ENCODE results near the gene SERPINE3. TPM values are rescaled to one million over a fixed set of nuclear protein-coding genes. Genes with fewer than 3 reads are reported as not detected.
A peak's percentile ranks its signal among the peaks of the same experiment; 100 is the strongest.

The SERPINE3 gene
- not detected for polyA plus RNA-seq (2013, experiment 1 of 2; ENCODE audit: insufficient read length)
- polyA plus RNA-seq (2013, experiment 2 of 2; ENCODE audit: insufficient read length) = not detected

GRCh38 chr13:51339354-51339753, at the start of gene SERPINE3:
Gene SERPINE3 (plus strand): TSS chr13:51339691. CDS start chr13:51341092, 1,401 bp downstream.
- DNase-seq = no peak

DNA sequence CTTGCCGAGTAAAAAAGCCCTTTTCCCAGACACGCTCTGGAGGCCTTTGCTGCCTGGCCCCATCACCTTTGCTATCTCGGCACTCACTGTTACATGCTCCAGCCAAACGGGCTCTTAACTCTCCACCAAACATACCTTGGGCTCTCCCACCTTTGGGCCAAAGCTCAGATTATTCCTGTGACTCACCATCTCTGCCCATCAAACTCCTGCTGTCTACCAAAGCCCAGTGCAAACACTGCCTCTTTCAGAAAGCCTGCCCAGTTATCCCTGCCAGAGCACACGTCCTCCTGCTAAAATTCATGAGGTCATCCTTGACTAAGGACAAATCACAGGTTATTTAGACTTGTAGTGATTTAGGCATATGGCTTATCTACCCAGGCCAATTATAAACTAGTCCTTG, 48.1 kb upstream of the SERPINE3 start:
- no peak for DNase-seq

- peak; percentile 34 for DNase-seq
Measured at GRCh38 chr13:51292000-51292565, 47.4 kb upstream of the SERPINE3 start.

GRCh38 chr13:51297556-51297955, 41.9 kb upstream of the SERPINE3 start:
- DNase-seq = no peak

DNA sequence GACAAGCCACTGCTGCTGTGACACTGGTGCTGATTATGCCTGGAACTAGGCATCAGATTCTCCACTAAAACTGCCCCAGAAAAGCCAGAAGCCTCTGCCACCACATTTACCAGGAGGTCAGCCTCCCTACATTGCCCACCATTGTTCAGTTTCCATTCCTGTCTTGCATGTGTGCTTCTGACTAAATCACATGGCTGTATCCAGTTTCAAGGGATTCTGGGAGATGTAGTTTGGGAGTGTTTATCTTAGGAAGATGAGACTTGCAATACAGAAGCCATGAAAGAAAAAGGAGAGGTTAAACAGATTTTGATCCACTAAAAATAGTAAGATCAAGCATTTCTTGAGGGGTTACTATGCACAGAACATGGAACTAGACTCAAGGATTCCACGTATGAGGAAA, 40.7 kb upstream of the SERPINE3 start:
- DNase-seq = no peak

DNA sequence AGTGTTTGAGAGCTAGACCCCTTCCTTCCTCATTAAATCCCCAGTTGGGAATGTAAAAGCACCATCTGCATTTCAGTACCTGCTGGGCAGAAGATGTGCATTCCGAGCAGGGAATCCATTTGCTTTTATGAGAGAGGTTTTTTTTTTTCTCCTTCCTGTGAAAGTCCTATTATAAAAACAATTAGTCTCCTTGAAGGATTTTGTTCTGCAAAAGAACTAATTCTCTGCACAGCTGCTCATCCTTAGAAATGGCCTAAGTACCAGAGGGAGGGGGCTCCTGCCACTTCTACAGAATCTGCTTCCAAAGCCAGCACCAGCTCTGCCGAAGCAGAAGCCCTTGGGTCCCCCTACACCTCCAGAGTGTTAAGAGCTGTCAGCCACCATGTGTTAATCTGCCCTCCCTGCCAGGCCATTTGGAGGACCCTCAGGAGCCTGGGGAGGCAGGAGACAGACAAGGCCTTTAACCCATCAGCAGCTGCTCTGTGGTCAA, 36.4 kb upstream of the SERPINE3 start:
- DNase-seq = no peak

DNA sequence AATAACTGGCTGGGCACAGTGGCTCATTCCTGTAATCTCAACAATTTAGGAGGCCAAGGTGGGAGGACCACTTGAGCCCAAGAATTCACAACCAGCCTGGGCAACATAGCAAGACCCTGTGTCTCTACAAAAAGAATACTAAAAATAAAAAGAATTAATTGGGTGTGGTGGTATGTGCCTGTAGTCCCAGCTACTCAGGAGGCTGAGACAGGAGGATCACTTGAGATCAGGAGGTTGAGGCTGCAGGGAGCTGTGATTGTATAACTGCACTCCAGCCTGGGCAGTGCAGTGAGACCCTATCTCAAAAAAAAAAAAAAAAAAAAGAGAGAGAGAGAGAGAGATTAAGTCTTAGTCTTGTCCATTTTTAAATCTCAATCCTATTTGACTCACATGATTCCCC, 35.6 kb upstream of the SERPINE3 start:
- no peak for DNase-seq

GRCh38 chr13:51305271-51305967, 34.1 kb upstream of the SERPINE3 start:
- peak; percentile 18 for DNase-seq

- no peak for DNase-seq
Measured at GRCh38 chr13:51308781-51309180, 30.7 kb upstream of the SERPINE3 start.

DNA sequence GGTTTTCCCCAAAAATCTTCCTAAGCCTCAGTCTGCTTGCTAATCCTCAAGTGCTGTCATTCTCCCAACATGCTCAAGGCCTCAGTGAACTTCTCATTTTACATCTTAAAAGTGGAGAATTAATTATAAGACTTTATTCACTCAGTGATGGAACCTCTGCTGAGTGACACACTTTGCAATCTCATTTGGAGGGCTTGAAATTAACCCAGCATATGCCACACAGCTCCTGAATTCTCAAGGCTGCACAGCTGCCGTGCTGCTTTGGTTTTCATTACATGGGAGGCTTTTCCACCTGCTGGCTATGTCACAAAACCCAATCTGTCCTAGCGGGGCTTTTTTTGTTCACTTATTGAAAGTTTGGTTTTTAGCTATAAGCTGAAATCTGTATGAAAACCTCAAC, 28.3 kb upstream of the SERPINE3 start:
- no peak for DNase-seq

- no peak for DNase-seq
Measured at GRCh38 chr13:51311957-51312520, 27.5 kb upstream of the SERPINE3 start.

DNA sequence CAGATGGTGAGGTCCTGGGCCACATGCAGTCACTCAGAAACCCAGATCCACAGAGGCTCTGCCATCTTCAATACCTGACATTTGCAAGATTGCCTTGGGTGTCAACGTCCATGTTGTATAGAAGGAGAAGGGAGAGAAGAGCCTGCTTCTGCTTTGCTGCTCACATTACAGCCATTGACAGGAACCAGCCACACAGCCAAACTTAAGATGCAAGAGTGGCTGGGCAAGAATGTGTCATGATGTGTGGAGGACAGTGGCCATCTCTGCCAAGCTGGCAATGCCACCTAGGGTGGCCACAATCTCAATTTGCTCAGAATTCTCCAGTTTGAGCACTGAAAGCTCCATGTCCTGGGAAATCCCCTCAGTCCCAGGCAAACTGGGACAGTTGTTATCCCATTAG, 25.9 kb upstream of the SERPINE3 start:
- DNase-seq = no peak

GRCh38 chr13:51317262-51317661, 22.2 kb upstream of the SERPINE3 start:
- peak; percentile 67 for DNase-seq

DNA sequence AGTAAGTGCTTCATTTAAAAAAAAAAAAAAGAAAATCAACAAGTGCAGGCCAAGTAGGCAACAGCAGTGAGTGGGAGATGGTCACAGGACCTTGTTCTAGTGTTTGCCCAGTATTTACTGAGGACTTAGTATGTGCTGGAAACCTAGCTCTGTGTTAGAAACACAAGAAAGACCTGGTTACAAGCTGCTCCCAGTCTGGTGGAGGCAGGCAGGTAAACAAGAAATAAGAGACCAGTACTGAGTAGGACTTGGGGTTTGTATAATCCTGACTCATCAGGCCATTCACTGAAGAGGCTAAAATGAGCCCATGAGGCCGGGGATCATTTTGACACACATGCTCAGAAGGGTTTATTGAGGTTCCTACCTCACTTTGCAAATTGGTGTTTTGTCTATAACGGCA, 21.5 kb upstream of the SERPINE3 start:
- DNase-seq = no peak

- DNase-seq = no peak
Measured at GRCh38 chr13:51318876-51319275, 20.6 kb upstream of the SERPINE3 start.

- no peak for DNase-seq
Measured at GRCh38 chr13:51321836-51322235, 17.7 kb upstream of the SERPINE3 start.

- no peak for DNase-seq
Measured at GRCh38 chr13:51322826-51323225, 16.7 kb upstream of the SERPINE3 start.

DNA sequence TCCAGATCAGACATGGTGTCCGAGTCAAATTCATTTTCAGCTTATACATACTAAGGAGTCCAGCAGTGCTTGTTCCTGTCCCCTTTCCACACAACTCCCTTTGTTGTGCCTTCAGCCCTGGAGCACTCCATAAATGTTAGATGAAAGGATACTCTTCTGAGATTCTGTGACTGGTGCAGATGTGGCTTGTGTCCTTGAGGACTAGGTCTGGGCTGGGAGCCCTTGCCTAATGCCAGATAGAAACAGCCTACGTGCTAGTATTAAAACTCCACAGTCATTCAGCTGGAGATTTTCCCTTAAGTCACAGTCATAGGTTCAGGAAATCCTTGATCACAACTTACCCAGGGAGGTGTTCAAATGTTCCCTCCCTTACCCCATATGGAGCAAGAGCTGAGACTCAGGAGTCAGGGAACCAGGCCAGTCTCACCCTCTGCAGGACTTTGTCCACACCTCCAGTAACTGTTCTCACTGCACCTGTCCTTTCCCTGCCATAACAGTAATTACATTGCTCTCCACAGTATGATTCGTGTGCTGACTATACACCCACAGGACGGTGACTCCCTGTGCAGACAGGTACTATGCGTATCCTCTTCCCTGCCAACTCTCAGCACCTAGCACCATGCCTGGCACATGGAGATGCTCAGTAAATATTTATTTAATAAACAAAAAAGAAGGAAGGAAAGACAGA, 15.5 kb upstream of the SERPINE3 start:
- DNase-seq = no peak

- no peak for DNase-seq
Measured at GRCh38 chr13:51324714-51325420, 14.6 kb upstream of the SERPINE3 start.

DNA sequence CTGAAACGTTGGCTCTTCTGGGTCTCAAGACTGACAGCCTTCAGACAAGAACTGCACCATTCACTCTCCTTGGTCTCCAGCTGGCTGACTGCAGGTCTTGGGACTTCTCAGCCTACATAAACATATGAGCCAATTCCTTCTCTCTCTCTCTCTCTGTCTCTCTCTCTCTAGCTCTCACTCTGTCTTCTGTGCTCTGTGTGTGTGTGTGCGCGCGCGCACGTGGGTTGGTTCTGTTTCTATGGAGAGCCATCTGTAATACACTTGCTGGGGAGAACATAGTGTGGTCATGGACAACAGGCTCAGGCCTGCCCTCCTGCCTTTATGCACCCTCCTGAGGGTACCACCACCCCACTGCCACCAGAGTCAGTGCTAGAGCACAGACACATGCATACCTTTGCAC, 13.7 kb upstream of the SERPINE3 start:
- no peak for DNase-seq

DNA sequence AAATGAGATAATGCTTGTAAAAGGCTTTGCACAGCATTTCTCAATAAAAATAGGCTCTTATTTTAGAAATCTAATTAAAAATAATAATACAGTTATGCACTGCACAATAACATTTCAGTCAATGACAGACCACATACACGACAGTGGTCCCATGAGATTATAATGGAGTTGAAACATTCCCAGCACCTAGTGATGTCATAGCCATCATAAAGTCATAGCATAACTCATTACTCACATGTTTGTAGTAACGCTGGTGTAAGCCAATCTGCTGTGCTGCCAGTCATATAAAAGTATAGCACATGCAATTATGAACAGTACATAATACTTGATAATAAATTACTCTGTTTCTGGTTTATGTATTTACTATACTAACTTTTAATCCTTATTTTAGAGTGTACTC, 12.7 kb upstream of the SERPINE3 start:
- DNase-seq = peak; percentile 16

DNA sequence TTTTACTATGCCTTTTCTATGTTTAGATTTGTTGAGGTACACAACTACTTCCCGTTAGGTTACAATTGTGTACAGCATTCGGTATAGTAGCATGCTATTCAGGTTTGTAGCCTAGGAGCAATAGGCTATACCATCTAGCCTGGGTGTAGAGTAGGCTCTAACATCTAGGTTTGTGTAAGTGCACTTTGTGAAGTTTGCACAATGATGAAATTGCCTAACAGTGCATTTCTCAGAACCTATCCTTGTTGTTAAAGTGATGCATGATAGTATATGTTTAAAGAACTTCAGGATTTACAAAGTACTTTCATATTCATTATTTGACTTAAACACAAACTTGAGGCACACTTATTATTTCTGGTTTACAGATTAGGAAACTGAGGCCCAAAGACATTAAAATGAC, 11.5 kb upstream of the SERPINE3 start:
- no peak for DNase-seq

DNA sequence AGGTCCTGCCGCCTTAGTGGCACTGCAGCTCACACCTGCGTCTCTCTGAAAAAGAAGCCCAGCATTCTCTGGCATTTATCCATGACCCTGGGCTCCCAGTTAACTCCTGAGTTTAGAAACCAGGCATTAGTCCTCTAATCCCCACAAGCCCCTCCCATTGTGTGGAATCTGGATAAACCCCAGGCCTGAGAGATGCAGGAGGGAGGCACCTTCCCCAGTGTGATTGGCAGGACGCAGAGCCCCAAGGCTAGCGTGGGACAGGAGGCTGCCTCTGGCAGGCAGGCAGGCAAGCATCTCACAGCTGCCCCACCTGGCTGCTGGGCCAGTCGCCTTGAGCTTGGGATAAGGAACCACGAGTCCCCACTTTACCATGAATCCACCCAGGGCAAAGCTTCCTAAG, 11.0 kb upstream of the SERPINE3 start:
- no peak for DNase-seq

Measured in fibroblast of skin of scalp (primary cell).